HEK293 (cell line): ENCODE results near the gene CBLN4.

Source experiments
- ZNF133 ChIP-seq: fragments of 450-650 bp; formaldehyde crosslinking; IDR thresholded peaks from 2 replicates; pipeline ENCODE4 v1.5.1; 2016; ENCODE audit warnings: missing biosample characterization, missing genetic modification characterization
- ZNF37A ChIP-seq: fragments of 450-650 bp; IDR thresholded peaks from 2 replicates; pipeline ENCODE4 v1.5.1; 2018; ENCODE audit warnings: missing biosample characterization, missing genetic modification characterization
- ZNF610 ChIP-seq: fragments of 450-650 bp; formaldehyde crosslinking; IDR thresholded peaks from 2 replicates; pipeline ENCODE4 v1.5.1; 2016; ENCODE audit warnings: missing biosample characterization, missing genetic modification characterization, borderline replicate concordance

DNA sequence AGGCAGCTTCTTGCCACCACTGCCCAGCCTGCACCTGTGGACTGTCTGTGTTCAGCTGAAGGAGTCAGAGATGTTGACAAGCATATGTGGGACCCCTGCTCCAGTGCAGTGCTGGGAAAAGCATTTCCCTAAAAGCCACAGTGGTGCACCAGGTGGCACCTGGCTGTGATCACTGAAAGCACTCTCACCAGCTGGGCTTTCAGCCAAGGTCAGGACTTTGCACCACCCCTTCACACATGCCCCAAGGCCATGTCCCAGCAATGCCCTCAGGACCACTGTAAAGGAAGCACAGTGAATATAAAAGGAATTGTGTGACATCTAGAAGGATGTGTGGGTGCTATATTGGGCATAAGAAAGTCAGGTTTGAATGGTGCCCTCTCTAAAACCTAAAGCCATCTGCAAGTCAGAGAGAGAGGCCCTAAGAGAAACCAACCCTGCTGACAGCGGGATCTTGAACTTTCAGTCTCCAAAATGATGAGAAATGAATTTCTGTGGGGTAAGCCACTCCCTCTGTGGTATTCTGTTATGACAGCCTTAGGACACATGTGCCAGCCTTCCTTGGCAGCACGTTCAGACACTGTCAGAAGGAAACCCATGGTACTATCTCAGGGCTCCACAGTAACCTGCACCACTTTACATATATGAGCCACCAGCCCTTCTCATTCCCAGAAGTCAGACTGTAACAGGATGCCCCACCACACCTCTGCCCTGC, 30.7 kb downstream of the CBLN4 start:
- no peak for TF ChIP-seq ZNF610 (tag by site-specific recombination)
- TF ChIP-seq ZNF37A: no peak
- no peak for TF ChIP-seq ZNF133 (tag by site-specific recombination)
